ENCODE measurements around the gene PRCD. TPM values are rescaled to one million over a fixed set of nuclear protein-coding genes. Genes with fewer than 3 reads are reported as not detected.

The PRCD gene
- total and polyA plus RNA-seq, 2 donors (not counting 1 experiment from before 2014, with no cell fraction given), result 18.0 to 30.6 TPM

DNA sequence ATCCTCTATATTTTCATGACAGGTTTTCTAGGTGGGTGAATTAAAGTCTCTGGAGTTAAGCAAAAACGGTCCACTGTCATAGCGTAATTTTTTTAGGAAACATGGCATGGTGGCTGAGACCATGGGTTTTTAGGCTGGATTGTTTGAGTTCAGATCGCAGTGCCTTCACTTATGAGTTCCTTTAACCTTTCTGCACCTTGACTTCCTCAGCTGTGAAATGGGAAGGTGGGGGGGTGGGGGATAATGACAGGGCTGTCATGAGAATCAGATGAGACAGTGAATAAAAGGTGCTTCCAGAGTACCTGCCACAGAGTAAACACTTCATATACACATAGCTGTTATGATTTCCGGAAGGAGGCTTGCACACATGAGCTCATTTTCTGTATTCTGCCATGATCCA is 11.8 kb downstream of the PRCD start:
- Histone ChIP-seq H3K4me3 (ENCODE audit: control extremely low read depth in 1 of 5, extremely low read depth in 1 of 5, insufficient read depth in 1 of 5, low read depth in 2 of 5, low read length in 4 of 5) (no peak overlapping the region), H3K4me1 (ENCODE audit: control insufficient read depth in 2 of 2, insufficient read depth in 2 of 2, low read length in 2 of 2) (peaks cover 7 to 11% of the 10 kb centered on the region in 2 donors), H3K9me3 (ENCODE audit: control extremely low read depth in 1 of 3, control insufficient read depth in 2 of 3, insufficient read depth in 1 of 3, low read length in 2 of 3) (no peaks in the 10 kb centered on the region), H3K27me3 (replicated peaks in 1 of 4; ENCODE audit: control extremely low read depth in 1 of 4, control insufficient read depth in 3 of 4, insufficient read depth in 4 of 4, low read length in 3 of 4) (no peaks in the 10 kb centered on the region), H2AFZ (ENCODE audit: insufficient read depth, low read depth, low read length, poor library complexity, severe bottlenecking) (no peak overlapping the region), H3K4me2 (replicated peaks; ENCODE audit: low read depth, low read length, poor library complexity, severe bottlenecking) (no peak overlapping the region), H3K36me3 (replicated peaks in 1 of 2; ENCODE audit: control extremely low read depth in 1 of 2, control insufficient read depth in 1 of 2, extremely low read depth in 1 of 2, insufficient read depth in 2 of 2, low read length in 1 of 2) (no peaks in the 10 kb centered on the region), H4K20me1 (ENCODE audit: control insufficient read depth, insufficient read depth, low read length, poor library complexity, severe bottlenecking) (no peaks in the 10 kb centered on the region), H3K9ac (ENCODE audit: low read length) (no peak overlapping the region), H3K27ac (ENCODE audit: low read length in 2 of 2) (no peak overlapping the region), H3K79me2 (ENCODE audit: control insufficient read depth, insufficient read depth, low read length) (peaks cover 8% of the 10 kb centered on the region)
- no peak for ATAC-seq (ENCODE audit: low read depth)
- WGBS (ENCODE audit: insufficient coverage), result 89% methylated on average over 3 of the region's 4 CpGs
- no peak overlapping the region for H3K4me3 Mint-ChIP-seq
- TF ChIP-seq EZH2 (IDR thresholded peaks at IDR 0.05; ENCODE audit: borderline replicate concordance, insufficient read depth, low read depth, low read length, poor library complexity, severe bottlenecking), result no peak
- TF ChIP-seq, protein P1, sequence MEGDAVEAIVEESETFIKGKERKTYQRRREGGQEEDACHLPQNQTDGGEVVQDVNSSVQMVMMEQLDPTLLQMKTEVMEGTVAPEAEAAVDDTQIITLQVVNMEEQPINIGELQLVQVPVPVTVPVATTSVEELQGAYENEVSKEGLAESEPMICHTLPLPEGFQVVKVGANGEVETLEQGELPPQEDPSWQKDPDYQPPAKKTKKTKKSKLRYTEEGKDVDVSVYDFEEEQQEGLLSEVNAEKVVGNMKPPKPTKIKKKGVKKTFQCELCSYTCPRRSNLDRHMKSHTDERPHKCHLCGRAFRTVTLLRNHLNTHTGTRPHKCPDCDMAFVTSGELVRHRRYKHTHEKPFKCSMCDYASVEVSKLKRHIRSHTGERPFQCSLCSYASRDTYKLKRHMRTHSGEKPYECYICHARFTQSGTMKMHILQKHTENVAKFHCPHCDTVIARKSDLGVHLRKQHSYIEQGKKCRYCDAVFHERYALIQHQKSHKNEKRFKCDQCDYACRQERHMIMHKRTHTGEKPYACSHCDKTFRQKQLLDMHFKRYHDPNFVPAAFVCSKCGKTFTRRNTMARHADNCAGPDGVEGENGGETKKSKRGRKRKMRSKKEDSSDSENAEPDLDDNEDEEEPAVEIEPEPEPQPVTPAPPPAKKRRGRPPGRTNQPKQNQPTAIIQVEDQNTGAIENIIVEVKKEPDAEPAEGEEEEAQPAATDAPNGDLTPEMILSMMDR (IDR thresholded peaks at IDR 0.05), result no peak
- H3K4me1 Mint-ChIP-seq, result peaks cover 25% of the 10 kb centered on the region
- POLR2A ChIA-PET, result interaction anchor here (0.6 kb wide), 1 partner anchor 1228 kb away, joined by 3 read pairs; no protein-coding TSS in a partner anchor
- intact Hi-C loops (cut with micrococcal nuclease), result no loop called here
- CTCF ChIA-PET, result interaction anchor here (0.5 to 1.8 kb wide), 10 partner anchors 14 to 250 kb away, joined by 3 to 13 read pairs (median 4); no protein-coding TSS in a partner anchor
- no peaks in the 10 kb centered on the region for H3K9me3 Mint-ChIP-seq (ENCODE audit: insufficient read depth)
- no peak for DNase-seq
- no peak overlapping the region for H3K27ac Mint-ChIP-seq
- H3K27me3 Mint-ChIP-seq, result no peaks in the 10 kb centered on the region

DNA sequence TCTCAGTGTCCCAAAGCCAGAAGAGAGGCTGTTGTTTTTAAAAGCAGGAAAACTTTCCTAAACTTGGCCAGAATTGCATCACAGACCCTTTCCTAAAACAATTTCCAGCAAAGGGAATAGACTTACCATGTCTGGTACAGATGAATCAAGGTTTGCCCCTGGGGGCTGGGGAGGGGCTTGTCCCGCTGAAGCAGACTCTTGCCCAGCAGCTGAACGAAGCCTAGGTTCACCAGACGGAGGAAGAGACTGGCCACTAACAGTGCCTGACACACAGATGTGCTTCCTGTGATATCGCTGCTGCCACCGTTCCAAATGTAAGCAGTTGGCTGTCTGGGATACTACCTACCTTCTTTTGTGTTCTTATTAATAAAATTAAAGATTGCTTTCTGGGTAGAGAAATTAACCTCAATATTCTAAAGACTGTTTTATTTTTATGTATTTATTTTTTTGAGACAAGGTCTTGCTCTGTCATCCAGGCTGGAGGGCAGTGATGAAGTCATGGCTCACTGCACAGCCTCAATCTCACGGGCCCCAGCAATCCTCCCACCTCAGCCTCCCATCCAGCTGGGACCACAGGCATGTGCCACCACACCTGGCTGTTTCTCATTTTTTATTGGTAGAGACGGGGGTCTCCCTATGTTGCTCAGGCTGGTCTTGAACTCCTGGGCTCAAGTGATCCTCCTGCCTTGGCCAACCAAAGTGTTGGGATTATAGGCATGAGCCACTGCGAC is 13.5 kb downstream of the PRCD start:
- Histone ChIP-seq H3K9me3 (ENCODE audit: control extremely low read depth in 1 of 3, control insufficient read depth in 2 of 3, insufficient read depth in 1 of 3, low read length in 2 of 3) (no peaks in the 10 kb centered on the region), H3K79me2 (ENCODE audit: control insufficient read depth, insufficient read depth, low read length) (peaks cover 22% of the 10 kb centered on the region), H3K9ac (ENCODE audit: low read length) (no peak overlapping the region), H3K36me3 (replicated peaks in 1 of 2; ENCODE audit: control extremely low read depth in 1 of 2, control insufficient read depth in 1 of 2, extremely low read depth in 1 of 2, insufficient read depth in 2 of 2, low read length in 1 of 2) (no peaks in the 10 kb centered on the region), H3K27ac (ENCODE audit: low read length in 2 of 2) (no peak overlapping the region), H3K4me3 (ENCODE audit: control extremely low read depth in 1 of 5, extremely low read depth in 1 of 5, insufficient read depth in 1 of 5, low read depth in 2 of 5, low read length in 4 of 5) (no peak overlapping the region), H2AFZ (ENCODE audit: insufficient read depth, low read depth, low read length, poor library complexity, severe bottlenecking) (no peak overlapping the region), H4K20me1 (ENCODE audit: control insufficient read depth, insufficient read depth, low read length, poor library complexity, severe bottlenecking) (no peaks in the 10 kb centered on the region), H3K4me2 (replicated peaks; ENCODE audit: low read depth, low read length, poor library complexity, severe bottlenecking) (no peak overlapping the region), H3K4me1 (ENCODE audit: control insufficient read depth in 2 of 2, insufficient read depth in 2 of 2, low read length in 2 of 2) (peaks cover 7 to 15% of the 10 kb centered on the region in 2 donors), H3K27me3 (replicated peaks in 1 of 4; ENCODE audit: control extremely low read depth in 1 of 4, control insufficient read depth in 3 of 4, insufficient read depth in 4 of 4, low read length in 3 of 4) (no peaks in the 10 kb centered on the region)
- intact Hi-C loops (cut with micrococcal nuclease), result no loop called here
- ChIA-PET CTCF (interaction anchor here (1.5 to 2.0 kb wide), 2 partner anchors 28 to 30 kb away, joined by 3 to 10 read pairs; no protein-coding TSS in a partner anchor), POLR2A (interaction anchor here (0.6 kb wide), 1 partner anchor 698 kb away, joined by 11 read pairs; the partner anchor contains the start of gene WBP2)
- Mint-ChIP-seq H3K27me3 (no peaks in the 10 kb centered on the region), H3K27ac (no peak overlapping the region), H3K4me1 (peaks cover 41% of the 10 kb centered on the region), H3K9me3 (ENCODE audit: insufficient read depth) (no peaks in the 10 kb centered on the region), H3K4me3 (no peak overlapping the region)
- ATAC-seq (ENCODE audit: low read depth) (no peak), DNase-seq (no peak)
- TF ChIP-seq EZH2 (IDR thresholded peaks at IDR 0.05; ENCODE audit: borderline replicate concordance, insufficient read depth, low read depth, low read length, poor library complexity, severe bottlenecking), result no peak
- TF ChIP-seq, protein P1 (IDR thresholded peaks at IDR 0.05), result no peak
- WGBS (ENCODE audit: insufficient coverage), result 69% methylated on average over 3 of the region's 8 CpGs
